K562 (cell line): ENCODE data around the gene THAP8. TPM values are rescaled to one million over a fixed set of nuclear protein-coding genes. Genes with fewer than 3 reads are reported as not detected.

Experiments used
- BRD9 ChIP-seq: fragments of 450-650 bp; IDR thresholded peaks from 2 replicates; pipeline ENCODE4 v1.6.1; 2018; ENCODE audit warnings: low read depth; ENCODE audit not compliant: partially characterized antibody
- BRF2 ChIP-seq: IDR thresholded peaks from 3 replicates; pipeline ENCODE4 v1.6.1; 2011; ENCODE audit warnings: borderline replicate concordance, mild to moderate bottlenecking; ENCODE audit not compliant: insufficient read length, insufficient read depth
- CREB3L1 ChIP-seq: fragments of 450-650 bp; IDR thresholded peaks from 2 replicates; pipeline ENCODE4 v1.6.1; 2014; ENCODE audit warnings: low read depth, mild to moderate bottlenecking, moderate library complexity, borderline replicate concordance
- KDM1A ChIP-seq, 2 experiments: fragments of 450-650 bp; IDR thresholded peaks; 2 replicates each; pipeline ENCODE4 v1.6.1; 2016; ENCODE audit warnings: mild to moderate bottlenecking in 2 of 2
- NONO ChIP-seq, 2 experiments: fragments of 200-400 bp in 1 of 2; fragments of 450-650 bp in 1 of 2; formaldehyde crosslinking in 1 of 2; IDR thresholded peaks; 2 replicates each; pipeline ENCODE4 v1.6.1; 2017; ENCODE audit warnings: low read depth in 2 of 2, mild to moderate bottlenecking in 2 of 2, moderate library complexity in 2 of 2, low read length in 1 of 2
- NR2C2 ChIP-seq, 2 experiments: fragments of 200-800 bp in 1 of 2; sonication (Bioruptor generic) in 1 of 2; sonication (generic) in 1 of 2; formaldehyde crosslinking in 1 of 2; IDR thresholded peaks; 2 replicates each; pipeline versions ENCODE4 v1.6.1 to v1.8.0; 2016 to 2022; ENCODE audit warnings: mild to moderate bottlenecking in 1 of 2, missing compliant biosample characterization in 1 of 2, missing genetic modification characterization in 1 of 2, missing genetic modification reagents in 1 of 2
- NR4A1 ChIP-seq, 2 experiments: fragments of 250-450 bp in 1 of 2; fragments of 450-650 bp in 1 of 2; sonication (Bioruptor Pico) in 1 of 2; IDR thresholded peaks; 2 replicates each; pipeline versions ENCODE4 v1.4.0 to v1.6.1; 2016 to 2020; ENCODE audit warnings: mild to moderate bottlenecking in 2 of 2, missing compliant biosample characterization in 1 of 2, missing genetic modification characterization in 1 of 2, moderate library complexity in 1 of 2
- SREBF1 ChIP-seq: fragments of 150-350 bp; IDR thresholded peaks from 2 replicates; pipeline ENCODE4 v1.6.1; 2014; ENCODE audit warnings: antibody characterized with exemption, low read depth, low read length, borderline replicate concordance
- ZFPM2 ChIP-seq: fragments of 250-450 bp; sonication (Bioruptor Pico); IDR thresholded peaks from 2 replicates; pipeline ENCODE4 v1.5.1; 2022; ENCODE audit warnings: mild to moderate bottlenecking
- ZNF146 ChIP-seq: IDR thresholded peaks from one replicate; pipeline ENCODE4 v1.6.1; 2018; ENCODE audit warnings: missing compliant biosample characterization; ENCODE audit not compliant: unreplicated experiment
- ZNF668 ChIP-seq: fragments of 250-450 bp; sonication (Bioruptor Pico); IDR thresholded peaks from 2 replicates; pipeline ENCODE4 v1.8.0; 2022; ENCODE audit warnings: mild to moderate bottlenecking, inconsistent platforms
- polyA plus RNA-seq, 8 experiments: library from polyadenylated mRNA; depleted of rRNA in 4 of 8; stranded (reverse) in 5 of 8; unstranded in 3 of 8; fragments of >200 nt; fragmentation: Nextera tagmentation in 2 of 8; fragmentation: Illumina TruSeq in 1 of 8; extraction: Ambion mirVana in 2 of 8; extraction: Trizol in 1 of 8; gene quantifications; 2 replicates each; pipeline versions ENCODE4 v1.2.1 to v1.2.3, GENCODE V29; 2011 to 2014; ENCODE audit warnings: inconsistent platforms in 1 of 8, missing spikeins in 1 of 8
- total RNA-seq, 7 experiments: library from RNA; depleted of rRNA in 6 of 7; stranded (reverse); fragments of >200 nt in 6 of 7; fragmentation: Illumina TruSeq in 2 of 7; extraction: Trizol in 2 of 7; gene quantifications; 2 replicates each; pipeline versions ENCODE4 v1.2.1 to v1.2.3, GENCODE V29; 2011 to 2021; ENCODE audit warnings: low replicate concordance in 1 of 7

Gene THAP8
- total and polyA plus RNA-seq, 9 of the 15 experiments (the other 6 are each of a cell fraction or from before 2014, with no cell fraction given), result 0.11 to 2.0 (median 0.94) TPM

- TF ChIP-seq CREB3L1 (peak; percentile 90; the same call in 1 of the 2 replicates), NONO (IDR thresholded peaks at IDR 0.05; ENCODE audit: low read depth in 2 of 2, low read length in 1 of 2) (peak in 1 of 2 experiments; percentile 76; a peak in 2 of 4 replicates), ZFPM2 (CRISPR knock-in tag) (no peak), NR2C2 (CRISPR knock-in tag; IDR thresholded peaks at IDR 0.05) (peak; percentile 93), NR2C2 (tag; IDR thresholded peaks at IDR 0.05) (peak; percentile 99), ZNF668 (CRISPR knock-in tag) (no peak), NR4A1 (CRISPR knock-in tag; IDR thresholded peaks at IDR 0.05) (no peak), NR4A1 (tag; IDR thresholded peaks at IDR 0.05) (0 out of 2 replicates have a peak, but pooled peaks have one; percentile 46), KDM1A (IDR thresholded peaks at IDR 0.05) (no peak), BRF2 (no peak), SREBF1 (no peak), ZNF146 (CRISPR knock-in tag) (no peak), BRD9 (no peak)
Observed at GRCh38 chr19:35995048-35995993, 58.8 kb downstream of the THAP8 start, which contains the start of gene SDHAF1 (continued).
